ENCODE results near the gene SRBD1.

DNA sequence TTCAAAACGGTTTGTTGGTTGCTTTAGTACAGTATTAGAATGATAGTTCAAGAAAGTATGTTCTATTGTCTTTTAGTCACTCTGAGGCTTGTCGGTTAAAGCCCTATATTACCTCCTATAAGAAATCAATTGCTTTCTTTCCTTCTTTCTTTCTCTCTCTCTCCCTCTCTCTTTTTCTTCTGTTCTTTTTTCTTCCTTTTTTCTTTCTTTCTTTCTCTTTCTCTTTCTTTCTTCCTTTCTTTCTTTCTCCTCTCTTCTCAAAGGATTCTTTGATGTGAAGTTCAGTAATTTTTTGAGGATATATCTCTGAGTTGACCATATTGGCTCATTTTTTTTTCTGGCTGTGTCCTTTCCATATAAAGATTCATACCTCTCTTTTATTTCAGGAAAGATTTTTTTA is 249.4 kb downstream of the SRBD1 start:
- TF ChIP-seq EZH2 (IDR thresholded peaks at IDR 0.05; ENCODE audit: insufficient read depth, poor library complexity, severe bottlenecking) (no peak), EZH2phosphoT487 (IDR thresholded peaks at IDR 0.05; ENCODE audit: insufficient read depth, low read depth) (no peak)
